AG04450 (cell line): Measurements from ENCODE around the gene HAUS1. TPM values are rescaled to one million over a fixed set of nuclear protein-coding genes. Genes with fewer than 3 reads are reported as not detected.

Experiments used
- CTCF ChIA-PET: fragments of 300-600, 350-600 bp; formaldehyde crosslinking; extraction: SDS; loops from one replicate; lab custom pipeline; 2022; ENCODE audit warnings: antibody characterized with exemption, inconsistent platforms; lab: Charles Lee
- POLR2A ChIA-PET: fragments of 350-600 bp; formaldehyde crosslinking; extraction: SDS; loops from one replicate; lab custom pipeline; 2021; ENCODE audit warnings: antibody characterized with exemption, inconsistent platforms; lab: Yijun Ruan, JAX
- DNase-seq: peaks from one replicate; pipeline ENCODE4 v3.0.0-alpha.2; 2011; ENCODE audit warnings: low read depth, low spot score
- H3K27ac ChIP-seq: one replicate; pipeline ENCODE4 v1.5.1; 2012; ENCODE audit warnings: low read depth, low read length, control low read depth
- H3K27me3 ChIP-seq: one replicate; pipeline ENCODE4 v1.6.0; 2012; ENCODE audit warnings: low read length; ENCODE audit not compliant: control insufficient read depth, insufficient read depth
- H3K4me3 ChIP-seq: 2 replicates; pipeline ENCODE4 v1.5.1; 2011; ENCODE audit warnings: mild to moderate bottlenecking, low read depth, low read length, control low read depth
- H3K9me3 ChIP-seq: 2 replicates; pipeline ENCODE4 v1.5.1; 2012; ENCODE audit warnings: low read length; ENCODE audit not compliant: control insufficient read depth, insufficient read depth
- CTCF ChIP-seq: IDR thresholded peaks from 2 replicates; pipeline ENCODE4 v1.5.1; 2011; ENCODE audit warnings: low read depth, low read length, control low read depth, inconsistent platforms
- polyA plus RNA-seq: library from polyadenylated mRNA; depleted of rRNA; stranded (reverse); fragments of >200 nt; gene quantifications from 2 replicates; pipeline ENCODE4 v1.2.3, GENCODE V29; 2011

The HAUS1 gene
- polyA plus RNA-seq, 1 experiment: 39.8 TPM

- CTCF ChIA-PET: interaction anchor here (0.6 kb wide), 1 partner anchor 99 kb away, joined by 5 read pairs; no protein-coding TSS in a partner anchor
- POLR2A ChIA-PET: no interaction called here
Measured at GRCh38 chr18:46167971-46168370, 63.8 kb downstream of the HAUS1 start.

GRCh38 chr18:46169464-46169941 is 65.3 kb downstream of the HAUS1 start:
- H3K27me3 ChIP-seq: no peaks in the 10 kb centered on the region
- H3K9me3 ChIP-seq: peaks cover 4% of the 10 kb centered on the region; the same call in 1 of the 2 replicates
- ChIA-PET CTCF (interaction anchor here (0.9 to 1.7 kb wide), 3 partner anchors 112 to 489 kb away, joined by 3 to 8 read pairs (median 4); no protein-coding TSS in a partner anchor), POLR2A (no interaction called here)
- H3K4me3 ChIP-seq: no peak overlapping the region
- H3K27ac ChIP-seq: peak overlapping the region; percentile 31
- TF ChIP-seq CTCF: no peak
- DNase-seq: peak; percentile 27

More at GRCh38 chr18:46167971-46168370, 63.8 kb downstream of the HAUS1 start:
- no peak for DNase-seq
- Histone ChIP-seq H3K27me3 (no peaks in the 10 kb centered on the region), H3K9me3 (no peaks in the 10 kb centered on the region), H3K27ac (no peak overlapping the region), H3K4me3 (no peak overlapping the region)
- TF ChIP-seq CTCF: no peak

GRCh38 chr18:46171331-46171730 is 67.1 kb downstream of the HAUS1 start:
- Histone ChIP-seq H3K9me3 (peaks cover 7% of the 10 kb centered on the region; the same call in 1 of the 2 replicates), H3K4me3 (no peak overlapping the region), H3K27ac (no peak overlapping the region), H3K27me3 (no peaks in the 10 kb centered on the region)
- TF ChIP-seq CTCF: no peak
- no peak for DNase-seq
- POLR2A ChIA-PET: no interaction called here
- CTCF ChIA-PET: interaction anchor here (0.6 to 5.4 kb wide), 6 partner anchors 8 to 993 kb away, joined by 3 to 145 read pairs (median 80); partner anchors contain the start of gene LOXHD1

GRCh38 chr18:46173393-46174341 is 69.5 kb downstream of the HAUS1 start:
- H3K27ac ChIP-seq: peak overlapping the region; percentile 85
- DNase-seq: peak; percentile 81
- TF ChIP-seq CTCF: peak; percentile 95
- peaks cover 7% of the 10 kb centered on the region; the same call in 1 of the 2 replicates for H3K9me3 ChIP-seq
- POLR2A ChIA-PET: interaction anchor here (0.6 to 1.3 kb wide), 9 partner anchors 9 to 485 kb away, joined by 3 to 6 read pairs (median 3); no protein-coding TSS in a partner anchor
- CTCF ChIA-PET: interaction anchor here (0.6 to 5.4 kb wide), 84 partner anchors 10 to 1575 kb away, joined by 3 to 145 read pairs (median 6); partner anchors contain the start of genes ATP5F1A, KATNAL2, LOXHD1 and PIAS2
- no peaks in the 10 kb centered on the region for H3K27me3 ChIP-seq
- peak overlapping the region; percentile 72 for H3K4me3 ChIP-seq
